Activated gamma-delta T cell (primary cell): ENCODE data around the gene TWIST2.

Experiments
- DNase-seq: peaks from one replicate; lab custom pipeline; 2025; lab: John Stamatoyannopoulos, UW

Gene TWIST2

DNA sequence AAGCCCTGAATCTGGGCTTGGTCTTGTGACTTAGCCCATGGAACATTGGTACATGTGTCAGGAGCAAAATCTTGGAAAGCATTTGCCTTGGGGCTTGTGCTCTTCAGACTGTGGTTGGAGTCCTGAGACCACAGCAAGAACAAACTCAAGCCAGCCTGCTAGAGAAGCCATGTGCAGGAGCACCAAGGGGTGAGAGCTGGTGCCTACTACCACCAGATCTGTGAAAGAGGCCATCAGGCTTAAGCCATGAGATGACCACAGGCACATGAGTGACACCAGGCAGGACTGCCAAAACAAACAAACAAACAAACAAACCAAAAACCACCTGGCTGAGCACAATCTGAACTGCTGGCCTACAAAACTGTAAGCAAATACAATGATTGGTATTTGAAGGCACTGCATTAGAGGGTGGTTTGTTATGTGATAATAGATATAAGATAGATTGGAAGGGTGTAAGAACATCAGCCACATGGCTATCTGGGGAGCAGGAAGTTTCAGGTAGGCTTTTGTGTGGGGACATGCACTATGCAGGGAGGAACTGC, 9.0 kb upstream of the TWIST2 start:
- no peak for DNase-seq

DNA sequence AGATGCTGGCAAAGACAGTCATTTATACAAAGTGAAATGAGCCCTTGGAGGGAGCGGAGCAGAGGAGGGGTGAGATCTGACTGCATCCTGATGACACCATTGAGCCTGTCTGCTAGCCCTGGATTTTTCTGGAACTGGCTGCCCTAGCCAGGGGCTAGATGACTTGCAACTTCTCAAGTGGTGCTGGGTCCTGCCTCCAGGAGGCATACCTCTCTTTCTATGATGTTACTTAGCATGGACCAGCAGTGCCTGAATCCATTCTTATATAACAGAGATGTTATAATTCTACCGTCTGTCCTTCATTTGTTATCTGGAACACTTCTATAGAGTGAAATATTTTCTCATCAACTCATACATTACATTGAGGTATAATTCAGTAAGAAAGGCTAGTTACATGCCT, 8.5 kb upstream of the TWIST2 start:
- no peak for DNase-seq

DNA sequence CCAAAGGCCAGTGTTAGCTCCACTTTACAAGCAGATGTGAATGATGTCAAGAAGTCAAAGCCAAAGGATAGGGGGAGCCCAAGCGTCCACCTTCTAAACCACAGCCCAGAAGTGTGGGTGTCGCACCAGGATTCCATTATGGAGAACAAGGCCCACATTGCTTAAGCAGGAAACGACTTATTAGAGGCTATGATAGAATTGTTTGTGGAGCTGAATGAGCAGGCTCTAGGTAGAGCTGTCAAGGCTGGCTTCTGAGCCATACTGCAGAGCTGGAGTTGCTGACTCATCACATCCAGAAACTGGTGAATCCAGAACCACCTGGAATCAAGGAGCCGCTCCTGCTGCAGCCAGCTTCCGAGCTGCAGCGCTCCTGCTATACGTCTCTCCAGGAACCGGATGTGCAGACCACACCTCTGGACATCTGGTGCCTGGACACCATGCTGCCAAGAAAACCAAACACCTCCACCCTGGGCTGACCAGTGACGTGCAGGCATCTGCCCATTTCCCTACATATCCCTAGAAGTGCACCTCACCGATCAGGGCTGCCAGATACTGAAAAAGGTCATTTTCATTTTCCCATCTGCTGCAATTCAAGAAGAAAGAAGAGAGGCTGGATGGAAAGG, 6.2 kb upstream of the TWIST2 start:
- no peak for DNase-seq

DNA sequence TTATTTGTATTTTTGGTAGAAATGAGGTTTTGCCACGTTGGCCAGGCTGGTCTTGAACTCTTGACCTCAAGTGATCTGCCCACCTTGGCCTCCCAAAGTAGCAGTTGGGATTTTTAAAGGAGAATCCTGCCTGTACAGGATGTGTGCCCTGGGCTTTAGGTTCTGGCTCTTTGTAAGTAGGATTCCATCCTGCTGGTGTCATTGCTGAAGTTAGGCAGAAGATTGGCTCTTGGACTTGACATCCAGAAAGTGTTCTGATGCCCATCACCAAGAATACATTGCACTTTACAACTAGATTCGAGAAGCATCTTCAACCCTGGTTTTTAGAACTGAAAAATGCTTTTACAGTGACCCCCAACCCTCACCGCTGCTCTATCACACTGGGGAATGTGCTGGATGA, 4.4 kb upstream of the TWIST2 start:
- DNase-seq, result no peak

DNA sequence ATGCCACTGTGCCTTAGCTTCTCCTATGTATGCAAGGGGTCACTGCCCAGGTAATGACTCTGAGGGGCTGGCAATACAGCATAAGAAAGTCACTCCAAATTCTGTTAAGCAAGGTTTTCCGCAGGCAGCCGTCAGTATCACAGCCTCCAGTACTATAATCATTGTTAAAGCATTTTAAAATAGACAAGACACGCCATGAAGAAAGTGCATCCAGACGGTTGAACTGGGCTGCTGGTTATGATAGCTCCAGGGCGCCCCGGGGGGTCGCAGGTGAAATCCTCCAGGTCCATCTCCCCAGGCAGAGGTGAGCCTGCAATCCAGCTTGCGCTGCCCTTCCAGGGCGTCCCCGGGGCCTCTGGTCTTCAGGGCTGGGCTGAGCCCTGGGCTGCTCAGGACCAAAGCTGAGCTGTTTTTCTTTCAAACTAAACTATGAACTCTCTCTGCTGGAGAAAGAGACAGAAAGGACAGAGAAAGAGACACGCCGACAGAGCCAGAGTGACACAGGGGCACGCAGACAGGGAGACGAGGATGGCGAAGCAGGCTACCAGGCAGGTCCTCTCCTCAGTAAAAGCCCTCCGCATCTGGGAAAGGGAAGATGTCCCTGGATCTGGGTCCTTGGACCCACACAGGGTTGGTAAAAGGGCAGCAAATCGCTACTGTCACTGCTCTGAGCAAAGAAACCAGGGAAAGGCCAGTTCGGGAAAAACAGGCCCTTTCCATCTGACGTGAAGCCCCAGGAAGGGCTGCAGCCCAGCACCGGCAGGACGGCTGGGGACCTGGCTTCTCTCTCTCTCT, 2.1 kb upstream of the TWIST2 start:
- DNase-seq, result no peak

DNA sequence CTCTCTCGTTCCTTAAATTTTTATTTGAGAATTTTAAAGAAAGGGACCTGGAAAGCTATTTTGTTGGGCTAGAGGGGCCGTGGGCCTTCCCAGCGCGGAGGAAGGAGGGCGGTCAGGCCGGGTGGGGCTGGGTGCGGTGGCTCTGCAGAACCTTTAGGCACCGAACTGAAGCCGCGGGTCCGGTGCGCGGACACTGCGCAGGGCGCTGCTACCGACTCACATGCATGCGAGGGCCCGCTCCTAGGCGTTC, 1.6 kb upstream of the TWIST2 start:
- no peak for DNase-seq

DNA sequence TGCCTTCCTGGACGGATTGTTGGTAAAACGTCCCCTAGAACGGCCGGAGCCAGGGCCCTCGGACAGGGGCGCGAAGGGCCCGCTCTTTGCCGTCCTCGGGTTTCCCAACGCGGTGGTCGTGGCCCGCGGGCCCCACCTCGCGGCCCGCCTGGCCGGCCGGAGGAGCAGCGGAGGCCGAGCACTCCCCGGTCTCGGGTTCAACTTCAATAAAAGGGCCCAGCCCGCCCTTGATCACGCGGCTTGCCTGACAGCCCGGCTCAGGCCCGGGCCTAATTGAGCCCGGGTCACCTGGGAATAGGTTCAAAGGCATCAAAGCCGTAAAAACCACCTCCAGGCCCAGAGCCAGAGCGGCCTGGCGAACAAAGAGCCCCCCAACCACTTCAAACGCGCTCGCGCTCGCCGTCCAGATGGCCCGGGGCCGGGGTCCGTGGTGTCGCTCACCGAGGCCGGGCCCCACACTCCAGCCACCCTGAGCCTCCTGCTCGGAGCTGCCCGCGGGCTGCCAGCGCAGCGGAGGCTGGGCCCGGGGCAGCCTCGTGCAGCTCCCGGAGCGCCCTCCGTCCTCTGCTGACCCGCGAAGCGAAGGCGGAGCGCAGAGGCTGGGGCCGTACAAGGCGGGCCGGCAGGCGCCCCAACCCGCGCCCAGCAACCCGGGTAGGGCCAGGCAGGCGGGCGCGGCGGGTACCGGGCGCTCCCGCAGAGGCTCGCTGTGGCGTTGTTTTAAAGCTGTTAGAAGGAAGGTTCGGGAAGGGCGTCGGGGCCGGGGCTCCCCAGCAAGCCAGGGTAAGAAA, 1.1 kb upstream of the TWIST2 start:
- DNase-seq, result no peak

DNA sequence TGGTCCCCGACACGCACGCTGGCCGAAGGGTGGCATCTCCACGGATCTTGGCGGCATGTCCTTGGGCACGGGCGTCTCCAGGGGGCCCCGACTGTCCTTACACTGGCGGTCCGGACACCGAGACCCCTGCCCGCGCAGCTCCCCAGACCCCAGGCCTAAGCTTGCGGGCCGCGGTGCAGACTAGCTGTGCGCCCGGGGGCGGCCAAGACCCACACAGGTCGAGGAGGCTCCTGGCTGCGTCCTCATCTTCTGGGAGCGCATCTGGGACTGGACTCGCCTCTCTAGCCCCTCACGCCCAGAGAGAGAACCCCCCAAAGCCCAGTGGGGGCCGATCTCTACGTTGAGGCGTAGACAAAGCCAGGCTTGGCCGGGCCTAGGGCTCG, 475 bp upstream of the TWIST2 start:
- no peak for DNase-seq

DNA sequence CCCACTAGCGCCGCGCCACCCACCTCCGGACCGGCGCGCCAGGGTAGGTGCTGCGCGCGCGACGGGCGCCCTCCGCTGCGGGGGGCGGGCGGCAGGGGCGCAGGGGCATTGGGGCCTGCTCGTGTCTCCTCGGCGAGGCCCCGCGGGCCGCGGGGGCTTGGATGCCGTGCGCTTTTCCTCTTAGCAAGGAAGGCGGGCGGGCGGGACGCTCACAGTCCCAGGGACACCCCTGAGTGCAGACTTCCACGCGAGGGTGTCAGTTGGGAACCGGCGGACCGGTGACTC, 748 bp downstream of the TWIST2 start:
- no peak for DNase-seq

DNA sequence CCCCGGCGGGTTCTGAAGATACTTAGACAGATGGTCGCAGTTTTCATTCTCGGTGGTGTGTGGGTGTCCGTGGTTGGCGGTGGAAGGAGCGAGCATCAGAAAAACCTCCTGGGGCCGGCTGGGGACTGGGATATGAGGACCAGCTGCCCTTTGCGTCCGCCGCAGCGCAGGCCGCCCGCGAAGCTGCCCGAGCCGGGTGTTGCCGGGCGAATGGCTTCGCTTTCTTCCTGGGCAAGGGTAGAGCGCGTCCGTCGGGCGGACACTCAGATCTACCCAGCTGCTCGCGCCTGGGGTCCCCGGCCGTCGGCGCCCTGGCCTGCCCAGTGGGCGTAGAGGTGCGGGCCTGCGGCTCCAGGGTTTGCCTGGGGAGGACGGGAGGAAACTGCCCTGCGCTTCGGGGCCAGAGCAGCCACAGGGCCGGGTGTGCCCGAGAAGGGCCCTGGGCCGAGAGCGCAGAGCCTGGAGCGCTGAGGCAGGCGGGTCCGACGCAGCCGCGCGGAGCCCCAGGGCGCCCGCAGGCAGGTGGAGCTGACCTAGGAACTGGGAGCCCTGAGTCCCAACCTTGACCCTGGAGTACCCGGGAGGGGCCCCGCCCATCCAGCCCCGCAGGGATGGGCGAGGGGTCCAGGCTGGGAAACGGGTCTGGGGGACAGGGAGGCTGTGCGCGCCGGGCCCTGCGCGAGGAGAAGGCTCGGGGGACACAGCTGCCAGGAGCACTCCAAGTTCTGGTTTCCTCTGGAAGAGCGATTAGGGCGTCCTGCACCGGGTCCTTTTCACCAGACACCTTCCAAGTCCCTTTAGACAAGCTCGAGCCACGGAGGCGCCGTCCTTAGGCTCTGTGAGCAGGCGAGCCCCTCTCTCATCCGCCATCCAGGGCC, 1.3 kb downstream of the TWIST2 start:
- no peak for DNase-seq

DNA sequence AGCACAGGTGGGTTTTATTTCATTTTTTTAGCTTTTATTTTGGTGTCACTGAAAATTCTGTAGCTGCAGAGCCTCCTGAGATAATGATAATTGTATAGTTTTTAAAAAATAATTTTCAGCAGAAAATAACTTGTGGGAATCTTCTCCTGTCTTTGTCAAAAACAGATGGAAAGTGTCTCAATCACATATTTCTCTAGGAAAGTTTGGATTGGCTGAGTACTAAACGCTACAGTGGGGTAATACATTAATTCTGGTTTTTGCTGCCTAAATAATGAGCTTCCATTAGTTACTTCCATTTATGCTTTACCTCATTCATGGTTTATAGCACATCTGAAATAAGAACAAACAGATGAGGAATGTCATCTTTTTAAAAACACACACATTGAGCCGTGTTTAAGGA, 2.2 kb downstream of the TWIST2 start:
- no peak for DNase-seq

DNA sequence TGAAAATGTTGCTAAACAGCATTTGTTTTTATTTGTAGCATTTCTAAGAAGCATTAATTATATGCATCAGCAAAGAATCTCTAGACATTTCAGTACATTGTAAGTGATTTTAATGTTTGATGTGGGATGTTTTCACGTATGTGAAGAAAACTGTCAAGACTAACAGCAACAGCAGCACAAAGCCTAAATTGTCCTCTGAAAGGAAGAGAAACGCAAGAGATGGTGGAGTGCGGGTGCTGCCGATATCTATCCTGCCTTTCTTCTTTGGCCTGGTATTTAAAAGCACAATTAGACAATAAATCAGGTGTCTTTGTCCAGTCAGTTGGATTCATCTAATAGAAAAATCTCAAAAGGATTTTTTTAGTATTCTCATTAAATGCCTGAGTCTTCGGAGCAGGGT, 3.1 kb downstream of the TWIST2 start:
- no peak for DNase-seq

DNA sequence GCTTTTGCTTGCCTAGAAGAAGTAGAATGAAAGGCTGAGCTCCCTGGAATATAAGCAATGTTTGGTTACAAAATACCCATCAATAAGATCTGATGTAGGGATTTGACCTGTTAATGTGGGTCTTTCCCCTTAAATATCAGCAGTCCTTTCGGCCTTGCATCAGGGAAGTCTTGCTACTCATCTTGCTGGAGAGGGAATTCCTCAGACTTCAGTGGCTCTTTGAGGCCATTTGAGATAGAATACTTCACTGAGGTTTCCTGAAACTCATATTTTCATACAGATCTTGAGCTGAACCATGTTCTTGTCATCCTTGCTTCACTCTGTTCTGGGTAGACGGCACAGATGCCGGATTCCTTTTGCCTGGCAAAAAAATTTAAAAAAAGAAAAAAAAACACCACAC, 3.9 kb downstream of the TWIST2 start:
- no peak for DNase-seq

DNA sequence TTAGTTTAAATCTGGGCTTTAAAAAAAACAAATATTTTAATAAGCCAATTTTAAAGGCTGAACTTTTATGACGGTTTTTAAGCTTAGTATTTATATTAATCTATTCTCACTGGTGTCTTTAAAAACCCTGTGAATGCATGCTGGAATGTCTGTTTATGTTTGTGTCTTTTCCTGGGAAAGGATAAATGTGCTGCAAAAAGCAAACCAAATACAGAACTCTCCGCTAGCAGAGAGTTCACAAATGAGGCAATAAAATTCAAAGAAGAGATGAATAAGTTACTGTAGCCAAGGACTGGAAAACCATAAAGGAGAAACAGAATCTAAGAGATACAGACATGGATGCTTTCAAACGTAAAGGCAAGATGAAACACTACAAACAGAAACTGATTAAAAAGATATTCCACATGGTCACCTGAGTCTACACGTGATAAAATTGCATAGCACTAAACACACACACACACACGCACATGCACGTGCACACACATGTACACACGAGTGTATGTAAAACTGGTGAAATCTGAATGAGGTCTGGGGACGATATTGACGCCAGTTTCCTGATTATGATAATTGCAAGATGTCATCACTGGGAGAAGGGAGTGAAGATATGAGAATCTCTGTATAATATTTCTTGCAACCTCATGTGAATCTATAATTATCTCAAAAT, 4.5 kb downstream of the TWIST2 start:
- no peak for DNase-seq

DNA sequence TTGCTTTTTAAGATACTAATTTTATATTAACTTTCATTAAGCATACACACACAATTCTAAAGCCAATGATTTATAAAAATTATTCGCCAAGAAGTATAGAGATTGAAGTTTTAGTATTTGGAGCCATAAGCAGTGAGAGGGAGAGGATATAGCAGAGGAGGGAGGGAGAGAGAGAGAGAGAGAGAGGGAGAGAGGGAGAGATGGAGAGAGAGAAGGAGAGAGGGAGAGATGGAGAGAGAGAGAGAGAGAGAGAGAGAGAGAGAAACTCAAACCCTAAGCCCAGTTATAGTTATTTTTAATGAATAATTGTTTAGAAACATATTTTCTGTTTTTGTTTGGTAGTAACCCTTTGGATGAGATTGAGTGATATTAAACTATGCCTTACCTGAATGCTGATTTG, 5.3 kb downstream of the TWIST2 start:
- DNase-seq, result no peak

DNA sequence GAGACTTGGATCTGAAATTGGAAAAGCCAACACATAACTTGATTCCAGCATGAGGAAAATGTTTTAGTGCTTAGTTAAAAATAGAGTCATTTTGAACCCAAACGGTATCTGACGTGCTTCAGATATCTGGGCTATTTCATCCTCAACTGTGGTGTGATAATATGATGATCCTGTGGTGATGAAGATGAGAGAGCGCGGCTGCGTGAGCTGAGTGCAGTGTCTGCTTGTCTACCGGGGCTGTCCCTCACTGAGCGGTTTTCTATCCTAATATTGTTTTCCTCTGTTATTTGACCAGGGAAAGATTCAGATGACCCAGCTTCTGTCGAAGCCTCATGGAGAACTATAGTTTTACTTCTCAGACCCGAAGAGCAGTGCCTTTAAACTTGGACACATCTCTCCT, 5.8 kb downstream of the TWIST2 start:
- DNase-seq, result no peak

DNA sequence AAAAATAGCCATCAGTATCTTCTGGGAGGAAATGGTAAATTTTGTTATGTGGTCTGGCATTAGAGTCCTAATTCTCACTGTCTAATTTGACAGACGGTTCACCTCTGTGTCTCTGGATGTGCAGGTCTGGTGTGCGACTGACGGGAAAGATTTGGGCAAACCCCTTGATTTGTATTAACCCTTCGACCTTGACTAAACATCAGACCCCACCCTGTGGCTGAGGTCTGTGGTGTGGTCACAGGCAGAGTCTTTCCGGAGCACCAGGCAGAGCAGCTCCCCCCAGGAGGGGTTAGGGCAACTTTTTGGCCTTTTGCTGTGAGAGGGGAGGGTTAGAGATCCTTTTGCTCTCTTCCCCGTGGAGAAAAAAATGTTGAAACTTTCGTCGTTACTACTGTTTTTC, 6.4 kb downstream of the TWIST2 start:
- no peak for DNase-seq

DNA sequence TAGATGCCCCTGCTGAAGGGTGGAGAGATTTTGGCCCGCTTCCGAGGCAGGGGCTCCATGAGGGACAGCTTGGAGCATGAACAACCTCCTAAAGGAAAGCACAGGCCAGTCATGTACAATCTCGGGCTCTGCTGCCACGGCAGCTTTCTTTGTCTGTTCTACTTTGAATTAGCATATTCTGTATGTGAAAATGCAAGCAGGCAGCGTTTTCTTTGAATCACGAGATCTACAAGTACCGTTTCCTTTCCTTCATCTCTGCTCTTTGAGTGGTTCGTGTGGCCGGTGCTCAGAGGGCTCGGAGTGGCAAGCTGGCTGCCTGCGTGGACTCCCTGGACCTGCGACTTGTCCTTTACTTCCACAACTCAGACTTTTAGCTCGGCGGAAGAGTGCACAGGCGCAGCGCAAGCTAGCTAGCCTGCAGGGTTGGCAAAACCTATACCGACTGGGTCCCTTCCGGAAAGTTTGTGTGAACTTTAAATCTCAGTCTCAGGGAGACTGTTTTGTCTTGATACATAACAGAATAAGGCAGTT, 6.9 kb downstream of the TWIST2 start:
- no peak for DNase-seq

DNA sequence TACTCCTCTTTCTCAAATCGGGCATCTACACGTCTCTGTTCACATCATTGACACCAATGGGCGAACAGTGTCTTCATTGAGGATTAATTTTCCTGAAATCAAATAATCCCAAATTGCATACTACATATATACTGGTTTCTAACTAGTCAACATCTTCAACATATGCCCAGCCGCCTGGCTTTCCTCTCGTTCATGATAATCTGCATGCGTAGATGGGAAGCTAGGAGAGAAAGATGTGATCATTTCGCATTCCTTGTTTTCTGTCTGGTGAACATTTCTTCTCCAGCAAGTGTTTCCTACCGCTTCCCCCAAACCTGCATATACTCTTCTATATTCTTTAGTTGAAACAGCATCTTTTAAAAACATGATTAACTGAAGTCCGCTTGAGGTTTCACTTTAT, 7.4 kb downstream of the TWIST2 start:
- no peak for DNase-seq

DNA sequence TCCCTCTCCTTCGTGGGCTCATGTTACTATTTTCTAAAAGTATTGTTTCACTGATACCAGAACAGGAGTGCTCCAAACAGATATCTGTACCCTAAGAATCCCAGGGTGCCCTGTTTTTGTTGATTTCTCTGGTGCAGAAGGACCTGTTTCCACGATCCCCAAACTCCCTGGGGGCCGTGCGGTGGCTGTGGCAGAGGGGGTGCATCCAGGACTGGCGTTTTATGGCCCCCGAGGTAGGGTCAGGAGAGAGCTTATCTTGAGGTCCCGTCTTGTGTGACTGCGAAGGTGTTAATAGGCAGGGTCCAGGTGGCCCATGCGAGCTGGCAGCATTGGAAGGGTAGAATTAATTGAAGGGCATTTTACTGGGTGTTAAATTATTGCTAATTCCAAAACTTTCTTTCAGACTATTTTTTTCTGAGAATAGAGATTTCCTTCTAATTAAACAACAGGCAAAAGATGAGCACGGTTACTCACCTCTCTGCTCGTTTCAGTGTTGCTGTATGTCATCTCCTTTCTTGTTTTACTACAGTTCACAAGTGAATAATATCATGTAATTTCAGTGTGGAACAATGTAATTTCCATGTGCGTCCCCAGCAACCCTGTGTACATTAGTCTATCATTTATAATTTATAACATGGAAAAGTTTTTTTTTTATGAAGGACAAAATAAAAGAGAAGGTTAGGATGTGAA, 8.2 kb downstream of the TWIST2 start:
- no peak for DNase-seq
